HepG2 (cell line): ENCODE measurements around the gene SUCLG2.

Experiments
- NFE2L1 ChIP-seq: sonication (generic); formaldehyde crosslinking; IDR thresholded peaks from 2 replicates; pipeline ENCODE4 v1.4.0; 2020; ENCODE audit warnings: missing genetic modification reagents, mild to moderate bottlenecking, borderline replicate concordance
- RAD51 ChIP-seq: fragments of 450-650 bp; IDR thresholded peaks from 2 replicates; pipeline ENCODE4 v1.6.1; 2016; ENCODE audit warnings: borderline replicate concordance
- RARG ChIP-seq: sonication (generic); formaldehyde crosslinking; IDR thresholded peaks from 2 replicates; pipeline ENCODE4 v1.4.0; 2020; ENCODE audit warnings: low read depth, mild to moderate bottlenecking, missing genetic modification reagents
- U2AF1 ChIP-seq: fragments of 200-400 bp; formaldehyde crosslinking; optimal IDR thresholded peaks from 2 replicates; pipeline ENCODE3; 2017; ENCODE audit warnings: mild to moderate bottlenecking, low read depth, low read length
- ZBTB7B ChIP-seq: sonication (generic); formaldehyde crosslinking; IDR thresholded peaks from 2 replicates; pipeline ENCODE4 v1.4.0; 2020; ENCODE audit warnings: missing genetic modification reagents
- ZFP1 ChIP-seq: IDR thresholded peaks from 2 replicates; pipeline ENCODE4 v1.6.1; 2016
- ZNF337 ChIP-seq: sonication (generic); formaldehyde crosslinking; IDR thresholded peaks from 2 replicates; pipeline ENCODE4 v1.5.1; 2020; ENCODE audit warnings: missing genetic modification reagents, low read depth, mild to moderate bottlenecking, borderline replicate concordance
- ZNF501 ChIP-seq: sonication (generic); formaldehyde crosslinking; IDR thresholded peaks from 2 replicates; pipeline ENCODE4 v1.5.1; 2020; ENCODE audit warnings: mild to moderate bottlenecking, moderate library complexity, missing genetic modification reagents
- TF ChIP-seq, protein P1 (sequence below): sonication (generic); formaldehyde crosslinking; IDR thresholded peaks from 2 replicates; pipeline ENCODE4 v1.4.0; 2020; ENCODE audit warnings: missing genetic modification reagents
- TF ChIP-seq, protein P2 (sequence below): sonication (generic); formaldehyde crosslinking; IDR thresholded peaks from 2 replicates; pipeline ENCODE4 v1.4.0; 2020; ENCODE audit warnings: low read depth, missing genetic modification reagents
- TF ChIP-seq, protein P3 (sequence below): sonication (generic); formaldehyde crosslinking; IDR thresholded peaks from 2 replicates; pipeline ENCODE4 v1.5.0; 2020; ENCODE audit warnings: mild to moderate bottlenecking, missing genetic modification reagents, moderate library complexity
- TF ChIP-seq, protein P4 (sequence below): IDR thresholded peaks from 2 replicates; pipeline ENCODE4 v1.6.1; 2012; ENCODE audit warnings: inconsistent platforms

DNA sequence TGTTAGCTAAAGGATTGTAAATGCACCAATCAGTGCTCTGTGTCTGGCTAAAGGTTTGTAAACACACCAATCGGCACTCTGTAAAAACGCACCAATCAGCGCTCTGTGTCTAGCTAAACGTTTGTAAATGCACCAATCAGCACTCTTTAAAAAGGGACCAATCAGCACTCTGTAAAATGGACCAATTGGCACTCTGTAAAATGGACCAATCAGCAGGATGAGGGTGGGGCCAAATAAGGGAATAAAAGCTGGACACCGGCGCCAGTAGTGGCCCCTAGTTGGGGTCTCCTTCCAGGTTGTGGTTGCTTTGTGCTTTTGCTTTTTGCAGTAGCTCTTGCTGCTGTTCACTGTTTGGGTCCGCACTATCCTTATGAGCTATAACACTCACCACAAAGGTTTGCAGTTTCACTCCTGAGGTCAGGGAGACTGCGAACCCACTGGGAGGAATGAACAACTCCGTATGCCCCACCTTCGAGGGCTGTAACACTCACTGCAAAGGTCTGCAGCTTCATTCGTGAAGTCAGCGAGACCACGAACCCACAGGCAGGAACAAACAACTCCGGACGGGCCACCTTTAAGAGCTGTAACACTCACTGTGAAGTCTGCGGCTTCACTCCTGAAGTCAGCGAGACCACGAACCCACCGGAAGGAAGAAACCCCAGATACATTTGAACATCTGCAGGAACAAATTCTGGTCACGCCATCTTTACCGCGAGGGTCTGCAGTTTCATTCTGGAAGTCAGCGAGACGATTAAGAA lies 1.1 kb upstream of the SUCLG2 start:
- TF ChIP-seq, protein P1, sequence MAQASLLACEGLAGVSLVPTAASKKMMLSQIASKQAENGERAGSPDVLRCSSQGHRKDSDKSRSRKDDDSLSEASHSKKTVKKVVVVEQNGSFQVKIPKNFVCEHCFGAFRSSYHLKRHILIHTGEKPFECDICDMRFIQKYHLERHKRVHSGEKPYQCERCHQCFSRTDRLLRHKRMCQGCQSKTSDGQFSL (CRISPR knock-in tag) = no peak
- no peak for TF ChIP-seq RAD51
- TF ChIP-seq RARG (CRISPR knock-in tag) = no peak
- TF ChIP-seq, protein P2, sequence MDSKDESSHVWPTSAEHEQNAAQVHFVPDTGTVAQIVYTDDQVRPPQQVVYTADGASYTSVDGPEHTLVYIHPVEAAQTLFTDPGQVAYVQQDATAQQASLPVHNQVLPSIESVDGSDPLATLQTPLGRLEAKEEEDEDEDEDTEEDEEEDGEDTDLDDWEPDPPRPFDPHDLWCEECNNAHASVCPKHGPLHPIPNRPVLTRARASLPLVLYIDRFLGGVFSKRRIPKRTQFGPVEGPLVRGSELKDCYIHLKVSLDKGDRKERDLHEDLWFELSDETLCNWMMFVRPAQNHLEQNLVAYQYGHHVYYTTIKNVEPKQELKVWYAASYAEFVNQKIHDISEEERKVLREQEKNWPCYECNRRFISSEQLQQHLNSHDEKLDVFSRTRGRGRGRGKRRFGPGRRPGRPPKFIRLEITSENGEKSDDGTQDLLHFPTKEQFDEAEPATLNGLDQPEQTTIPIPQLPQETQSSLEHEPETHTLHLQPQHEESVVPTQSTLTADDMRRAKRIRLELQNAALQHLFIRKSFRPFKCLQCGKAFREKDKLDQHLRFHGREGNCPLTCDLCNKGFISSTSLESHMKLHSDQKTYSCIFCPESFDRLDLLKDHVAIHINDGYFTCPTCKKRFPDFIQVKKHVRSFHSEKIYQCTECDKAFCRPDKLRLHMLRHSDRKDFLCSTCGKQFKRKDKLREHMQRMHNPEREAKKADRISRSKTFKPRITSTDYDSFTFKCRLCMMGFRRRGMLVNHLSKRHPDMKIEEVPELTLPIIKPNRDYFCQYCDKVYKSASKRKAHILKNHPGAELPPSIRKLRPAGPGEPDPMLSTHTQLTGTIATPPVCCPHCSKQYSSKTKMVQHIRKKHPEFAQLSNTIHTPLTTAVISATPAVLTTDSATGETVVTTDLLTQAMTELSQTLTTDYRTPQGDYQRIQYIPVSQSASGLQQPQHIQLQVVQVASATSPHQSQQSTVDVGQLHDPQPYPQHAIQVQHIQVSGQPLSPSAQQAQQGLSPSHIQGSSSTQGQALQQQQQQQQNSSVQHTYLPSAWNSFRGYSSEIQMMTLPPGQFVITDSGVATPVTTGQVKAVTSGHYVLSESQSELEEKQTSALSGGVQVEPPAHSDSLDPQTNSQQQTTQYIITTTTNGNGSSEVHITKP = no peak
- no peak for TF ChIP-seq ZBTB7B (CRISPR knock-in tag)
- TF ChIP-seq ZFP1 (CRISPR knock-in tag) = no peak
- TF ChIP-seq U2AF1 = no peak
- TF ChIP-seq, protein P3, sequence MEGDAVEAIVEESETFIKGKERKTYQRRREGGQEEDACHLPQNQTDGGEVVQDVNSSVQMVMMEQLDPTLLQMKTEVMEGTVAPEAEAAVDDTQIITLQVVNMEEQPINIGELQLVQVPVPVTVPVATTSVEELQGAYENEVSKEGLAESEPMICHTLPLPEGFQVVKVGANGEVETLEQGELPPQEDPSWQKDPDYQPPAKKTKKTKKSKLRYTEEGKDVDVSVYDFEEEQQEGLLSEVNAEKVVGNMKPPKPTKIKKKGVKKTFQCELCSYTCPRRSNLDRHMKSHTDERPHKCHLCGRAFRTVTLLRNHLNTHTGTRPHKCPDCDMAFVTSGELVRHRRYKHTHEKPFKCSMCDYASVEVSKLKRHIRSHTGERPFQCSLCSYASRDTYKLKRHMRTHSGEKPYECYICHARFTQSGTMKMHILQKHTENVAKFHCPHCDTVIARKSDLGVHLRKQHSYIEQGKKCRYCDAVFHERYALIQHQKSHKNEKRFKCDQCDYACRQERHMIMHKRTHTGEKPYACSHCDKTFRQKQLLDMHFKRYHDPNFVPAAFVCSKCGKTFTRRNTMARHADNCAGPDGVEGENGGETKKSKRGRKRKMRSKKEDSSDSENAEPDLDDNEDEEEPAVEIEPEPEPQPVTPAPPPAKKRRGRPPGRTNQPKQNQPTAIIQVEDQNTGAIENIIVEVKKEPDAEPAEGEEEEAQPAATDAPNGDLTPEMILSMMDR (CRISPR knock-in tag) = no peak
- TF ChIP-seq, protein P4, sequence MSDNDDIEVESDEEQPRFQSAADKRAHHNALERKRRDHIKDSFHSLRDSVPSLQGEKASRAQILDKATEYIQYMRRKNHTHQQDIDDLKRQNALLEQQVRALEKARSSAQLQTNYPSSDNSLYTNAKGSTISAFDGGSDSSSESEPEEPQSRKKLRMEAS = no peak
- no peak for TF ChIP-seq ZNF337 (CRISPR knock-in tag)
- TF ChIP-seq NFE2L1 (CRISPR knock-in tag) = no peak
- TF ChIP-seq ZNF501 (CRISPR knock-in tag) = no peak
